ENCODE data around the gene GOLGA3.
"Not testable (repeated sequence)": the region's sequence is repeated elsewhere in the genome, so short reads cannot be mapped to it uniquely, and the experiment has no call there.

GOLGA3 gene

GRCh38 chr12:132838410-132839080, 9.9 kb upstream of the GOLGA3 start:
- Histone ChIP-seq H3K27me3 (ENCODE audit: control insufficient read depth in 3 of 3, insufficient read depth in 3 of 3, low read depth in 1 of 3, low read length in 3 of 3) (peaks cover 0 to 1% (median 0%) of the 10 kb centered on the region in 3 experiments), H3K27ac (replicated peaks; ENCODE audit: low read length) (no peak overlapping the region), H3K18ac (ENCODE audit: low read length) (no peak overlapping the region), H3K14ac (ENCODE audit: low read length) (no peak overlapping the region), H2BK12ac (ENCODE audit: low read length) (no peak overlapping the region), H4K8ac (ENCODE audit: low read depth, low read length) (no peak overlapping the region), H2BK15ac (ENCODE audit: low read length) (no peak overlapping the region), H2BK5ac (ENCODE audit: low read length) (peak overlapping the region; percentile 39), H3K4me1 (ENCODE audit: control insufficient read depth in 2 of 2, insufficient read depth in 1 of 2, low read depth in 1 of 2, low read length in 2 of 2) (no peaks in the 10 kb centered on the region), H3K9ac (ENCODE audit: low read depth, low read length, poor library complexity) (no peak overlapping the region), H3K4ac (ENCODE audit: low read length) (no peak overlapping the region), H4K91ac (ENCODE audit: low read depth, low read length, poor library complexity) (no peak overlapping the region), H3K4me2 (ENCODE audit: insufficient read depth, low read length, poor library complexity, severe bottlenecking) (no peak overlapping the region), H3K23ac (ENCODE audit: low read depth, low read length, poor library complexity) (peak overlapping the region; percentile 34), H3K36me3 (replicated peaks in 1 of 2; ENCODE audit: control insufficient read depth in 2 of 2, insufficient read depth in 2 of 2, low read length in 2 of 2) (peaks cover 17 to 35% of the 10 kb centered on the region in 2 donors), H2BK120ac (ENCODE audit: low read depth, low read length) (no peak overlapping the region), H3K79me1 (ENCODE audit: low read depth, low read length) (peaks cover 5% of the 10 kb centered on the region), H2AFZ (ENCODE audit: low read length) (no peak overlapping the region), H3K9me3 (replicated peaks in 1 of 2; ENCODE audit: control insufficient read depth in 2 of 2, insufficient read depth in 1 of 2, low read depth in 1 of 2, low read length in 2 of 2) (no peaks in the 10 kb centered on the region), H3K4me3 (ENCODE audit: low read length in 2 of 2) (no peak overlapping the region), H2AK5ac (ENCODE audit: low read depth, low read length) (no peak overlapping the region)
- DNase-seq (ENCODE audit: low spot score), result no peak
- no CpG with 5 or more reads among the region's 17 CpGs for WGBS, 2 donors (ENCODE audit: extremely low coverage in 2 of 2, insufficient read length in 2 of 2, insufficient replicate concordance in 1 of 2)

DNA sequence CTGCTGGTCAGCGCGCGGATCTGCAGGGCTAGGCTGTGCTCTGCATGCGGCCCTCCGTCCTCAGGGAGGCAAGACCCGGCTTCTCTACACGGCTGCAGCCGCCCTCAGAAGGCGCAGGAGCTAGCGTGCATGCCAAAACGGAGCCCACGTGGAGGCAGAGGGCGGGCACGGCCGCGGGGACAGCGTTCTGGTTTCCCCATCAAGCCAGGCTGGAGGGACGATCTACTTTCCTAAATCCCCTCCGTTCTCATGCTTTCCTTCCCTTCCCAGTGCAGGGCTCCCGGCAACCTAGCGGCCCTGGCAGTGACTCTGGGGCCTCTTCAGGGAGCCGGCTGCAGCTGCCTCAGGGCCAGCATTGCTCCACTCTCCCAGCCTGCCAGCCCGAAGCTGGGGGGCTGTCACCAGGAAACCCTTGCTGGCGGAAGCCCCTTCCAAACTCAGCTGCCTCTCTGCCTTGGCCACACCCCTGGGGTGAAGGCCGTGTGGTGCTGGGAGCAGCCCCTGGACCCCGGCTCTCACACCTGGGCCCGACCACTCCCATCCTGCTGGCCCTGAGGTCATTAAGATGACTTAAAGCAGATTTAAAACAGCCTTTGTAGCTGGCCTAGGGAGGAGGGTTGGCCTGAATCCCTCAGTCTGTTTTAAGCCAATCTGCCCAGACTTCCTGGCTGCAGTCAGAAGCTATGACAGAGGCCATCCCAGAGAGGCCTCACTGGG, 9.2 kb upstream of the GOLGA3 start:
- Histone ChIP-seq H2BK12ac (ENCODE audit: low read length) (no peak overlapping the region), H3K23ac (ENCODE audit: low read depth, low read length, poor library complexity) (no peak overlapping the region), H2BK15ac (ENCODE audit: low read length) (no peak overlapping the region), H3K9ac (ENCODE audit: low read depth, low read length, poor library complexity) (no peak overlapping the region), H2AFZ (ENCODE audit: low read length) (no peak overlapping the region), H3K4me3 (ENCODE audit: low read length in 2 of 2) (no peak overlapping the region), H3K14ac (ENCODE audit: low read length) (no peak overlapping the region), H4K8ac (ENCODE audit: low read depth, low read length) (no peak overlapping the region), H3K4me1 (ENCODE audit: control insufficient read depth in 2 of 2, insufficient read depth in 1 of 2, low read depth in 1 of 2, low read length in 2 of 2) (no peaks in the 10 kb centered on the region), H3K36me3 (replicated peaks in 1 of 2; ENCODE audit: control insufficient read depth in 2 of 2, insufficient read depth in 2 of 2, low read length in 2 of 2) (peaks cover 14 to 29% of the 10 kb centered on the region in 2 donors), H2AK5ac (ENCODE audit: low read depth, low read length) (no peak overlapping the region), H3K27ac (replicated peaks; ENCODE audit: low read length) (no peak overlapping the region), H3K4me2 (ENCODE audit: insufficient read depth, low read length, poor library complexity, severe bottlenecking) (no peak overlapping the region), H2BK5ac (ENCODE audit: low read length) (peak overlapping the region; percentile 39), H3K18ac (ENCODE audit: low read length) (no peak overlapping the region), H3K27me3 (ENCODE audit: control insufficient read depth in 3 of 3, insufficient read depth in 3 of 3, low read depth in 1 of 3, low read length in 3 of 3) (peaks cover 0 to 1% (median 0%) of the 10 kb centered on the region in 3 experiments), H4K91ac (ENCODE audit: low read depth, low read length, poor library complexity) (no peak overlapping the region), H3K79me1 (ENCODE audit: low read depth, low read length) (peaks cover 5% of the 10 kb centered on the region), H3K4ac (ENCODE audit: low read length) (no peak overlapping the region), H3K9me3 (replicated peaks in 1 of 2; ENCODE audit: control insufficient read depth in 2 of 2, insufficient read depth in 1 of 2, low read depth in 1 of 2, low read length in 2 of 2) (no peaks in the 10 kb centered on the region), H2BK120ac (ENCODE audit: low read depth, low read length) (no peak overlapping the region)
- no CpG with 5 or more reads among the region's 27 CpGs for WGBS, 2 donors (ENCODE audit: extremely low coverage in 2 of 2, insufficient read length in 2 of 2, insufficient replicate concordance in 1 of 2)
- no peak for DNase-seq (ENCODE audit: low spot score)

- Histone ChIP-seq H3K27me3 (ENCODE audit: control insufficient read depth in 3 of 3, insufficient read depth in 3 of 3, low read depth in 1 of 3, low read length in 3 of 3) (no peaks in the 10 kb centered on the region), H2BK15ac (ENCODE audit: low read length) (no peak overlapping the region), H3K4me1 (ENCODE audit: control insufficient read depth in 2 of 2, insufficient read depth in 1 of 2, low read depth in 1 of 2, low read length in 2 of 2) (no peaks in the 10 kb centered on the region), H3K23ac (ENCODE audit: low read depth, low read length, poor library complexity) (no peak overlapping the region), H2BK12ac (ENCODE audit: low read length) (no peak overlapping the region), H2AK5ac (ENCODE audit: low read depth, low read length) (no peak overlapping the region), H3K4me2 (ENCODE audit: insufficient read depth, low read length, poor library complexity, severe bottlenecking) (no peak overlapping the region), H3K18ac (ENCODE audit: low read length) (no peak overlapping the region), H3K79me1 (ENCODE audit: low read depth, low read length) (peaks cover 5% of the 10 kb centered on the region), H4K8ac (ENCODE audit: low read depth, low read length) (no peak overlapping the region), H2BK5ac (ENCODE audit: low read length) (no peak overlapping the region), H3K27ac (replicated peaks; ENCODE audit: low read length) (no peak overlapping the region), H4K91ac (ENCODE audit: low read depth, low read length, poor library complexity) (no peak overlapping the region), H3K4ac (ENCODE audit: low read length) (no peak overlapping the region), H2BK120ac (ENCODE audit: low read depth, low read length) (no peak overlapping the region), H3K9me3 (replicated peaks in 1 of 2; ENCODE audit: control insufficient read depth in 2 of 2, insufficient read depth in 1 of 2, low read depth in 1 of 2, low read length in 2 of 2) (no peaks in the 10 kb centered on the region), H3K9ac (ENCODE audit: low read depth, low read length, poor library complexity) (no peak overlapping the region), H3K4me3 (ENCODE audit: low read length in 2 of 2) (no peak overlapping the region), H2AFZ (ENCODE audit: low read length) (no peak overlapping the region), H3K36me3 (replicated peaks in 1 of 2; ENCODE audit: control insufficient read depth in 2 of 2, insufficient read depth in 2 of 2, low read length in 2 of 2) (peaks cover 7 to 20% of the 10 kb centered on the region in 2 donors), H3K14ac (ENCODE audit: low read length) (no peak overlapping the region)
- no peak for DNase-seq (ENCODE audit: low spot score)
- WGBS, 2 donors (ENCODE audit: extremely low coverage in 2 of 2, insufficient read length in 2 of 2, insufficient replicate concordance in 1 of 2), result no CpG with 5 or more reads among the region's 5 CpGs
These were observed 8.2 kb upstream of the GOLGA3 start for GRCh38 chr12:132836795-132837331.

DNA sequence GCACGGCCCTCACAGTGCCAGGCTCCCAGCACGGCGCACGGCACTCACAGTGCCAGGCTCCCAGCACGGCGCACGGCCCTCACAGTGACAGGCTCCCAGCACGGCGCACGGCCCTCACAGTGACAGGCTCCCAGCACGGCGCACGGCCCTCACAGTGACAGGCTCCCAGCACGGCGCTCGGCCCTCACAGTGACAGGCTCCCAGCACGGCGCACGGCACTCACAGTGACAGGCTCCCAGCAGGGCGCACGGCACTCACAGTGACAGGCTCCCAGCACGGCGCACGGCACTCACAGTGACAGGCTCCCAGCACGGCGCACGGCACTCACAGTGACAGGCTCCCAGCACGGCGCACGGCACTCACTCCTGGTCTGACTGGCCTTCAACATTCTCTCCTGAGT, 7.6 kb upstream of the GOLGA3 start:
- not testable (repeated sequence) for H4K8ac ChIP-seq (ENCODE audit: low read depth, low read length); H3K4ac ChIP-seq (ENCODE audit: low read length); H3K18ac ChIP-seq (ENCODE audit: low read length); H3K23ac ChIP-seq (ENCODE audit: low read depth, low read length, poor library complexity); H3K4me3 ChIP-seq (ENCODE audit: low read length in 2 of 2); H2BK12ac ChIP-seq (ENCODE audit: low read length); H2AK5ac ChIP-seq (ENCODE audit: low read depth, low read length); H3K4me1 ChIP-seq (ENCODE audit: control insufficient read depth in 2 of 2, insufficient read depth in 1 of 2, low read depth in 1 of 2, low read length in 2 of 2); H4K91ac ChIP-seq (ENCODE audit: low read depth, low read length, poor library complexity); DNase-seq (ENCODE audit: low spot score); H3K27me3 ChIP-seq (ENCODE audit: control insufficient read depth in 3 of 3, insufficient read depth in 3 of 3, low read depth in 1 of 3, low read length in 3 of 3); H3K9ac ChIP-seq (ENCODE audit: low read depth, low read length, poor library complexity); H3K4me2 ChIP-seq (ENCODE audit: insufficient read depth, low read length, poor library complexity, severe bottlenecking); H2BK120ac ChIP-seq (ENCODE audit: low read depth, low read length); H2BK5ac ChIP-seq (ENCODE audit: low read length); H2AFZ ChIP-seq (ENCODE audit: low read length); H3K79me1 ChIP-seq (ENCODE audit: low read depth, low read length); H2BK15ac ChIP-seq (ENCODE audit: low read length); H3K9me3 ChIP-seq (replicated peaks in 1 of 2; ENCODE audit: control insufficient read depth in 2 of 2, insufficient read depth in 1 of 2, low read depth in 1 of 2, low read length in 2 of 2); H3K27ac ChIP-seq (replicated peaks; ENCODE audit: low read length); H3K14ac ChIP-seq (ENCODE audit: low read length)
- no CpG with 5 or more reads among the region's 30 CpGs for WGBS, 2 donors (ENCODE audit: extremely low coverage in 2 of 2, insufficient read length in 2 of 2, insufficient replicate concordance in 1 of 2)
- H3K36me3 ChIP-seq (replicated peaks in 1 of 2; ENCODE audit: control insufficient read depth in 2 of 2, insufficient read depth in 2 of 2, low read length in 2 of 2), result peaks cover 6 to 16% of the 10 kb centered on the region in 2 donors

Data from neuronal stem cell (in vitro differentiated cells).